Thoracic aorta endothelial cell (primary cell): ENCODE results near the gene SPOPL. TPM values are rescaled to one million over a fixed set of nuclear protein-coding genes. Genes with fewer than 3 reads are reported as not detected.

ENCODE experiments used
- total RNA-seq: library from RNA; depleted of rRNA; stranded (reverse); fragments of >200 nt; gene quantifications from 2 replicates; pipeline ENCODE4 v1.2.3, GENCODE V29; 2012

Gene SPOPL
- total RNA-seq = 23.7 and 25.9 TPM in 2 replicates

GRCh38 chr2:138501425-138502254 is at the start of gene SPOPL:
Gene SPOPL (plus strand): TSS chr2:138501770. CDS start chr2:138550217, 48,447 bp downstream.

